ENCODE measurements around the gene FGF2.
"Not testable (repeated sequence)": the region's sequence is repeated elsewhere in the genome, so short reads cannot be mapped to it uniquely, and the experiment has no call there.

Gene FGF2

DNA sequence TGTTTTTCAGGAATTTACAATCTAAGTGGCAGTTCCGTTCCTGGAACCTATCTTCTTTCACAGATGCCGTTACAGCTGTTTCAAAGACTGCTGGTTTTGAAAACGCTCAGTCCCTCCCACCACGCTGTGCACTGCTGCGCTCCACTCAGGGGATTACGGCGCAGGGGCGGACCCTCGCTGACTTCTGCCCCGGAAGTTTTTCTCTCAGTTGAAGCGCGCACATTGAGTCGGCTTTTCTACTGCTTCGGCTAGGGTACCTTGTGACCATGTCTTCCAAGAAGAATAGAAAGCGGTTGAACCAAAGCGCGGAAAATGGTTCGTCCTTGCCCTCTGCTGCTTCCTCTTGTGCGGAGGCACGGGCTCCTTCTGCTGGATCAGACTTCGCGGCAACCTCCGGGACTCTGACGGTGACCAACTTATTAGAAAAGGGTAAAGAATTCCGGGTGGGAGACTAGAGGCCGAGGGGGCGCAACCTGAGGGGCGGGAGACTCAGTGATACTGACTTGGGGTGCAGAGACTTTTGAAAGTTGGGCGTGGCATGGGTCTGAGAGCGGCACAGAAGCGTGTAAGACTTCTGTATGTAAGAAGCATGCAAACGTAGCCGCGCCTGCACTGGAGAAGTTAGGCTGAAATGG, 96.4 kb downstream of the FGF2 start:
- H3K27me3 Mint-ChIP-seq (ENCODE audit: low read depth): no peaks in the 10 kb centered on the region
- no peaks in the 10 kb centered on the region for H3K9me3 Mint-ChIP-seq
- peak overlapping the region; percentile 98 for H3K27ac Mint-ChIP-seq
- H3K4me3 Mint-ChIP-seq: no peak overlapping the region
- no peaks in the 10 kb centered on the region for H3K36me3 Mint-ChIP-seq (ENCODE audit: low read depth)
- H3K4me1 Mint-ChIP-seq (ENCODE audit: low read depth): peaks cover 28% of the 10 kb centered on the region

DNA sequence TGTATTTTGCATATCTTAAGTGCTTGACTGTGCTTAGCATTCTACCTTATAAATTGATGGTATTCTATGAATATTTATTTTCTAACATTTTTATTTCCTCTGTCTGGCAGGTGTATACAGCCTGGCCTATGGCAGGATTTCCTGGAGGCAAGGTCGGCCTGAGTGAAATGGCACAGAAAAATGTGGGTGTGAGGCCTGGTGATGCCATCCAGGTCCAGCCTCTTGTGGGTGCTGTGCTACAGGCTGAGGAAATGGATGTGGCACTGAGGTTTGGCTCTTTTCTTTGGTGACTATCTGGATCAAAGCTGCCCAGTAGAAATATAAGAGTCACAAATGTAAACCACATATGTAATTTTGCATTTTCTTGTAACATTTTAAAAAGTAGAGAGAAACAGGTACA, 102.3 kb downstream of the FGF2 start:
- Mint-ChIP-seq H3K4me1 (ENCODE audit: low read depth) (peaks cover 22% of the 10 kb centered on the region), H3K4me3 (no peak overlapping the region), H3K27me3 (ENCODE audit: low read depth) (no peaks in the 10 kb centered on the region), H3K9me3 (no peaks in the 10 kb centered on the region), H3K27ac (no peak overlapping the region), H3K36me3 (ENCODE audit: low read depth) (peaks cover 6% of the 10 kb centered on the region)

DNA sequence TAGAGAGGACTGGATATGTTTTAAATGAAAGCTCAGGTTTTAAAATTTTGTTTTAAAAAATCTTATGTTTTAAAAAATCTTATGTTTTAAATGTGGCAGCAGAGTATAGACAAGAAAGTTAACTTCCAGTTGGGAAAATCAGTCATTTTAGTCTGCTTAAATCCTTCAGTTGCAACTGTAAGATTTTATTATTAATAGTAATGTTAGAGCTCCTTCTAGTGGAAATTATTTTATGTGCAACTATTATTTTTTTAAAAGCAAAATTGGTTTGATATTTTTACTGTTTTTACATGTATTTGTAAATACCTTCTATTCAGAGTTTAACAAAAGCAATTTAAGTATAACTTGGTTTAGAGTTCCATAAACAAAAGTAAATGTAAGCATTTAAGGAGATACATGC, 104.2 kb downstream of the FGF2 start:
- H3K27me3 Mint-ChIP-seq (ENCODE audit: low read depth): no peaks in the 10 kb centered on the region
- no peak overlapping the region for H3K27ac Mint-ChIP-seq
- H3K4me3 Mint-ChIP-seq: no peak overlapping the region
- H3K9me3 Mint-ChIP-seq: no peaks in the 10 kb centered on the region
- peaks cover 35% of the 10 kb centered on the region for H3K4me1 Mint-ChIP-seq (ENCODE audit: low read depth)
- peaks cover 18% of the 10 kb centered on the region for H3K36me3 Mint-ChIP-seq (ENCODE audit: low read depth)

DNA sequence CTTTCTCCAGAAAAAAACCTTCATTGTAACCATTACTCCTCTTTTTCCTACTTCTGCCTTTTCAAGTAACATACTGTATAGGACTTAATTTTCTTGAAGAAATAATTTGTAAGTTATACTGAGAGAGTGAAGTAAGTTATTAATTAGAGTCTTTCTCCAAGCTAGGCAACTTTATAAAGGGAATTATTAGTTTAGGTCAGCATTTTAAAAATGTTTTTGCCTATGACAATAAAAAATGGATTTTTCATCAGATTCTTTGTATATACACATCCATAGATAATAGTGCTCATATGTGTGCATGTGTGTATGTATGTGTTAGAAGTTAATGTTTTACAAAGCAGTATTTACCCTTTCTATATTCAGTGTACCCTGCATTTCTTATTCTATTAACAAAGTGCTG, 106.1 kb downstream of the FGF2 start:
- Mint-ChIP-seq H3K36me3 (ENCODE audit: low read depth) (peaks cover 22% of the 10 kb centered on the region), H3K27ac (no peak overlapping the region)

DNA sequence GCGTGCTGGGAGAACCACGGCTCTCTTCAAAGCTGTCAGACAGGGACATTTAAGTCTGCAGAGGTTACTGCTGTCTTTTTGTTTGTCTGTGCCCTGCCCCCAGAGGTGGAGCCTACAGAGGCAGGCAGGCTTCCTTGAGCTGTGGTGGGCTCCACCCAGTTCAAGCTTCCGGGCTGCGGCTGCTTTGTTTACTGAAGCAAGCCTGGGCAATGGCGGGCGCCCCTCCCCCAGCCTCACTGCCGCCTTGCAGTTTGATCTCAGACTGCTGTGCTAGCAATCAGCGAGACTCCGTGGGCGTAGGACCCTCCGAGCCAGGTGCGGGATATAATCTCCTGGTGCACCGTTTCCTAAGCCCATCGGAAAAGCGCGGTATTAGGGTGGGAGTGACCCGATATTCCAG, 118.5 kb downstream of the FGF2 start:
- not testable (repeated sequence) for H3K27me3 Mint-ChIP-seq (ENCODE audit: low read depth); H3K4me1 Mint-ChIP-seq (ENCODE audit: low read depth); H3K9me3 Mint-ChIP-seq; H3K4me3 Mint-ChIP-seq; H3K27ac Mint-ChIP-seq
- H3K36me3 Mint-ChIP-seq (ENCODE audit: low read depth): peaks cover 34% of the 10 kb centered on the region

More for the DNA sequence above, 106.1 kb downstream of the FGF2 start:
- Mint-ChIP-seq H3K4me1 (ENCODE audit: low read depth) (peaks cover 25% of the 10 kb centered on the region), H3K27me3 (ENCODE audit: low read depth) (no peaks in the 10 kb centered on the region), H3K4me3 (no peak overlapping the region), H3K9me3 (no peaks in the 10 kb centered on the region)

DNA sequence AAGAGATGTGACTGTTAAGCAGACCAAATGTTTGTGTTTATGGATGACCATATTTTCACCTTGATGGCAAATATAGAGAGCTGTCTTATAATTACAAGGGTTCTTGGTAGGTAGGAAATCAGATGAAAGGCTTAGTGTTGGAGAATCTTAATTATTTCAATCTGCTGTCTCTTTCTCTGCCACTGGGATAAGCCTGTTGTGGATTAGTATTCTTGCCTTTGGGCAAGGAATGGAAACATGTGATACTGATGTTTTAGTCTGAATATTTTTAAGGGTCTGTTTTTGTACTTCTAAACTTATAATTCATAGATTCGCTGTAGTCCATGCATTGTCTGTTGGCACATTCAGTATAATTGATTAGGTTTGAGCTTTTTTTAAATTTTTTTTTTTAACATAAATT, 119.5 kb downstream of the FGF2 start:
- no peak overlapping the region for H3K27ac Mint-ChIP-seq
- peaks cover 38% of the 10 kb centered on the region for H3K36me3 Mint-ChIP-seq (ENCODE audit: low read depth)
- no peak overlapping the region for H3K4me3 Mint-ChIP-seq
- no peaks in the 10 kb centered on the region for H3K4me1 Mint-ChIP-seq (ENCODE audit: low read depth)
- H3K9me3 Mint-ChIP-seq: peaks cover 4% of the 10 kb centered on the region
- no peaks in the 10 kb centered on the region for H3K27me3 Mint-ChIP-seq (ENCODE audit: low read depth)
